GM12891 (cell line): ENCODE data around the gene OR6T1.
A peak's percentile ranks its signal among the peaks of the same experiment; 100 is the strongest.

Source experiments
- DNase-seq: peaks from one replicate; pipeline ENCODE4 v3.0.0; 2011; ENCODE audit warnings: low spot score; ENCODE audit not compliant: insufficient read length
- FAIRE-seq: peaks from 2 replicates; lab custom pipeline; 2011; peaks lifted over from hg19 to GRCh38; lab: Jason Lieb, UNC
- PAX5 ChIP-seq: IDR thresholded peaks from 2 replicates; pipeline ENCODE4 v1.6.1; 2011; ENCODE audit warnings: low read length, moderate library complexity, mild to moderate bottlenecking; ENCODE audit not compliant: insufficient read depth, severe bottlenecking
- POLR2A ChIP-seq: IDR thresholded peaks from 2 replicates; pipeline ENCODE4 v1.6.1; 2011; ENCODE audit warnings: low read depth, low read length, control low read depth
- POLR2AphosphoS5 ChIP-seq: IDR thresholded peaks from 2 replicates; pipeline ENCODE4 v1.6.1; 2011; ENCODE audit warnings: low read depth, low read length, control low read depth
- POU2F2 ChIP-seq: IDR thresholded peaks from 2 replicates; pipeline ENCODE4 v1.6.1; 2011; ENCODE audit warnings: low read depth, mild to moderate bottlenecking, control low read depth, low read length, moderate library complexity
- SPI1 ChIP-seq: IDR thresholded peaks from 2 replicates; pipeline ENCODE4 v1.6.1; 2011; ENCODE audit warnings: low read depth, low read length, control low read depth
- TAF1 ChIP-seq: IDR thresholded peaks from 2 replicates; pipeline ENCODE4 v1.6.1; 2011; ENCODE audit warnings: low read depth, low read length, control low read depth

OR6T1 gene

GRCh38 chr11:123920943-123921342 is 22.7 kb downstream of the OR6T1 start:
- FAIRE-seq, result no peak
- TF ChIP-seq PAX5, result no peak
- TF ChIP-seq POLR2A, result no peak
- TF ChIP-seq POU2F2, result no peak
- TF ChIP-seq SPI1, result no peak
- no peak for TF ChIP-seq TAF1
- TF ChIP-seq POLR2AphosphoS5, result no peak

GRCh38 chr11:123905826-123906225 is 37.8 kb downstream of the OR6T1 start:
- DNase-seq (no peak), FAIRE-seq (no peak)
- no peak for TF ChIP-seq PAX5
- no peak for TF ChIP-seq POU2F2
- TF ChIP-seq POLR2AphosphoS5, result no peak
- no peak for TF ChIP-seq SPI1
- TF ChIP-seq TAF1, result no peak
- TF ChIP-seq POLR2A, result no peak

More at GRCh38 chr11:123920943-123921342, 22.7 kb downstream of the OR6T1 start:
- no peak for DNase-seq

GRCh38 chr11:123904932-123905331 is 38.7 kb downstream of the OR6T1 start:
- DNase-seq (no peak), FAIRE-seq (no peak)
- TF ChIP-seq POLR2A, result no peak
- no peak for TF ChIP-seq PAX5
- no peak for TF ChIP-seq SPI1
- TF ChIP-seq POLR2AphosphoS5, result no peak
- TF ChIP-seq POU2F2, result no peak
- no peak for TF ChIP-seq TAF1

GRCh38 chr11:123903932-123904331 is 39.7 kb downstream of the OR6T1 start:
- FAIRE-seq (peak; percentile 54), DNase-seq (no peak)
- TF ChIP-seq PAX5 (no peak), SPI1 (no peak), POLR2AphosphoS5 (no peak), TAF1 (no peak), POU2F2 (no peak)

- TF ChIP-seq POU2F2 (no peak), SPI1 (no peak), POLR2AphosphoS5 (no peak), TAF1 (no peak), POLR2A (no peak), PAX5 (no peak)
- DNase-seq (no peak), FAIRE-seq (no peak)
Observed at GRCh38 chr11:123901867-123902266, 41.8 kb downstream of the OR6T1 start, which contains the start of gene OR8D4. TSS of gene OR8D4 (plus strand) at chr11:123902167. CDS start at chr11:123906432, 4,265 bp downstream.

- FAIRE-seq, result no peak
Observed at GRCh38 chr11:123899792-123900191, 43.8 kb downstream of the OR6T1 start.

More at GRCh38 chr11:123899792-123900191, 43.8 kb downstream of the OR6T1 start:
- TF ChIP-seq SPI1 (no peak), POLR2A (no peak), POU2F2 (no peak), POLR2AphosphoS5 (no peak), TAF1 (no peak)
- no peak for DNase-seq
